ENCODE data around the gene RAB3B.

Gene RAB3B

GRCh38 chr1:51867479-51868232 is 122.8 kb downstream of the RAB3B start:
- DNase-seq = no peak

- DNase-seq = no peak
Observed at GRCh38 chr1:51863384-51863783, 127.1 kb downstream of the RAB3B start.

GRCh38 chr1:51861669-51862068 is 128.8 kb downstream of the RAB3B start:
- DNase-seq = no peak

GRCh38 chr1:51859735-51860134 is 130.8 kb downstream of the RAB3B start:
- no peak for DNase-seq

GRCh38 chr1:51859333-51859732 is 131.2 kb downstream of the RAB3B start:
- no peak for DNase-seq

- DNase-seq = no peak
Observed at GRCh38 chr1:51858892-51859291, 131.6 kb downstream of the RAB3B start.

Measured in activated CD4-positive, alpha-beta T cell treated with anti-CD3 and anti-CD28 coated beads for 4 hours (primary cell).